ENCODE data around the gene DNAL4. TPM values are rescaled to one million over a fixed set of nuclear protein-coding genes. Genes with fewer than 3 reads are reported as not detected.
A peak's percentile ranks its signal among the peaks of the same experiment; 100 is the strongest.

Gene DNAL4
- total and polyA plus RNA-seq, 2 of the 4 experiments (the other 2 are of a cell fraction), result 6.1 to 12.1 TPM

- Histone ChIP-seq H2AK9ac (replicated peaks; ENCODE audit: low read depth, low read length, poor library complexity) (no peak overlapping the region), H3K9ac (ENCODE audit: low read depth, low read length) (0 out of 2 replicates have a peak overlapping the region, but pooled peaks have one; percentile 7), H2BK20ac (ENCODE audit: low read depth, low read length) (0 out of 2 replicates have a peak overlapping the region, but pooled peaks have one; percentile 12), H2AK5ac (ENCODE audit: low read depth, low read length) (peak overlapping the region; percentile 37; the same call in 1 of the 2 replicates), H3K4ac (ENCODE audit: low read depth, low read length) (peak overlapping the region; percentile 17), H2BK120ac (ENCODE audit: low read depth, low read length) (peak overlapping the region; percentile 3; the same call in 1 of the 2 replicates), H3K27me3 (ENCODE audit: control insufficient read depth, insufficient read depth, low read length) (no peaks in the 10 kb centered on the region), H2BK15ac (ENCODE audit: low read depth, low read length) (peak overlapping the region; percentile 7; the same call in 1 of the 3 replicates), H4K5ac (ENCODE audit: low read depth, low read length) (0 out of 2 replicates have a peak overlapping the region, but pooled peaks have one; percentile 6), H4K8ac (ENCODE audit: low read depth in 2 of 2, low read length in 2 of 2) (peak overlapping the region in 1 of 2 experiments; percentile 12; a peak in 1 of 4 replicates), H3K4me3 (ENCODE audit: insufficient read depth, low read depth, low read length) (no peak overlapping the region), H3K56ac (ENCODE audit: extremely low read depth, insufficient read depth, low read length) (peak overlapping the region; percentile 7; the same call in 1 of the 2 replicates), H2AFZ (replicated peaks; ENCODE audit: low read length, poor library complexity) (peak overlapping the region; percentile 14), H4K20me1 (ENCODE audit: insufficient read depth, low read length) (peaks cover 10% of the 10 kb centered on the region; the same call in 1 of the 2 replicates), H3K9me3 (ENCODE audit: control insufficient read depth, insufficient read depth, low read length) (no peaks in the 10 kb centered on the region), H3K4me1 (ENCODE audit: control insufficient read depth, insufficient read depth, low read length) (peaks cover 16% of the 10 kb centered on the region), H3K27ac (ENCODE audit: insufficient read depth, low read length) (peak overlapping the region; percentile 28; the same call in 1 of the 2 replicates), H3K18ac (ENCODE audit: low read depth, low read length) (no peak overlapping the region), H3K4me2 (ENCODE audit: low read depth, low read length) (peak overlapping the region; percentile 13; the same call in 1 of the 2 replicates), H3K36me3 (ENCODE audit: control insufficient read depth, insufficient read depth, low read length) (peaks cover 6% of the 10 kb centered on the region), H4K91ac (ENCODE audit: insufficient read depth, low read depth, low read length) (peak overlapping the region; percentile 3; the same call in 1 of the 2 replicates), H2BK5ac (ENCODE audit: low read depth, low read length, poor library complexity, severe bottlenecking) (peak overlapping the region; percentile 14), H3K23ac (ENCODE audit: low read depth, low read length) (0 out of 2 replicates have a peak overlapping the region, but pooled peaks have one; percentile 39), H3K14ac (replicated peaks; ENCODE audit: low read depth, low read length) (no peak overlapping the region), H3K9me1 (ENCODE audit: insufficient read depth, low read length) (peaks cover 34% of the 10 kb centered on the region), H3K79me1 (ENCODE audit: low read depth in 1 of 2, low read length in 2 of 2) (peaks cover 9 to 54% of the 10 kb centered on the region in 2 experiments; a peak in 3 of 4 replicates)
- TF ChIP-seq MXI1 (IDR thresholded peaks at IDR 0.05; ENCODE audit: borderline replicate concordance, low read depth, low read length) (peak; percentile 78), ELK1 (IDR thresholded peaks at IDR 0.05; ENCODE audit: borderline replicate concordance, low read depth, low read length) (no peak), USF2 (IDR thresholded peaks at IDR 0.05; ENCODE audit: low read depth, low read length) (peak; percentile 66; the same call in 1 of the 2 replicates), MAFK (IDR thresholded peaks at IDR 0.05; ENCODE audit: low read depth, low read length) (no peak), CEBPB (IDR thresholded peaks at IDR 0.05; ENCODE audit: low read depth, low read length) (peak; percentile 66), CTCF (conservative IDR thresholded peaks at IDR 0.05; ENCODE audit: low read depth, low read length) (no peak), CHD1 (IDR thresholded peaks at IDR 0.05; ENCODE audit: low read depth, low read length) (no peak), FOS (IDR thresholded peaks at IDR 0.05; ENCODE audit: low read depth, low read length) (no peak; the same call in 1 of the 2 replicates), RCOR1 (IDR thresholded peaks at IDR 0.05; ENCODE audit: insufficient replicate concordance, low read length) (no peak), RAD21 (IDR thresholded peaks at IDR 0.05; ENCODE audit: low read length) (no peak), BHLHE40 (IDR thresholded peaks at IDR 0.05; ENCODE audit: low read depth, low read length) (no peak), MAZ (IDR thresholded peaks at IDR 0.05; ENCODE audit: borderline replicate concordance, low read depth, low read length) (0 out of 2 replicates have a peak, but pooled peaks have one; percentile 14)
- in situ Hi-C loops (cut with MboI; ENCODE audit: low sequenced_read_pairs) (no loop called here), dilution Hi-C loops (cut with HindIII; ENCODE audit: low sequenced_read_pairs, unreplicated experiment) (no loop called here), intact Hi-C loops (cut with micrococcal nuclease) (loop anchor here (5.0 kb wide), 1 partner anchor 54 kb away; the partner anchor contains the start of gene NPTXR)
- POLR2A ChIA-PET (ENCODE audit: unreplicated experiment), result no interaction called here
- DNase-seq (peak; percentile 96), ATAC-seq (ENCODE audit: low read depth) (peak; percentile 91)
- no TSS peak for BruUV-seq (replicated peaks)
- 37% methylated on average over 2 of the region's 16 CpGs; no CpG with 5 or more reads in 1 of the 2 experiments for WGBS, 2 experiments (ENCODE audit: extremely low coverage in 2 of 2, insufficient read length in 1 of 2)
- CTCF ChIA-PET, result interaction anchor here (1.2 kb wide), 1 partner anchor 19 kb away, joined by 3 read pairs; no protein-coding TSS in a partner anchor
Measured at GRCh38 chr22:38788021-38788816, 5.7 kb downstream of the DNAL4 start.
